Esophagus muscularis mucosa (tissue), 4 donors: ENCODE measurements around the gene DERL2. TPM values are rescaled to one million over a fixed set of nuclear protein-coding genes. Genes with fewer than 3 reads are reported as not detected.
A peak's percentile ranks its signal among the peaks of the same experiment; 100 is the strongest.

ENCODE experiments used
- DNase-seq: peaks from one replicate; pipeline ENCODE4 v3.0.0-alpha.2; 2017; ENCODE audit errors: extremely low spot score
- H3K27ac ChIP-seq, 4 donors: fragments of 200-600 bp; sonication (generic); replicated peaks in 1 of 4; 1 replicate in 3 of 4; 2 replicates in 1 of 4; pipeline ENCODE4 v1.5.1; 2016 to 2019; ENCODE audit warnings: mild to moderate bottlenecking in 1 of 4
- H3K27me3 ChIP-seq, 4 donors: fragments of 200-600 bp; sonication (generic); one replicate each; pipeline versions ENCODE4 v1.5.1 to v1.6.0; 2016 to 2019
- H3K36me3 ChIP-seq, 4 donors: fragments of 200-600 bp; sonication (generic); one replicate each; pipeline ENCODE4 v1.5.1; 2016 to 2019
- H3K4me1 ChIP-seq, 4 donors: fragments of 200-600 bp; sonication (generic); one replicate each; pipeline ENCODE4 v1.5.1; 2016 to 2019
- H3K4me3 ChIP-seq, 4 donors: fragments of 200-600 bp; sonication (generic); 1 replicate in 2 of 4; 2 replicates in 2 of 4; pipeline ENCODE4 v1.5.1; 2016 to 2019; ENCODE audit warnings: mild to moderate bottlenecking in 4 of 4, moderate library complexity in 1 of 4
- H3K9me3 ChIP-seq, 4 donors: fragments of 200-600 bp; sonication (generic); 1 replicate in 3 of 4; 2 replicates in 1 of 4; pipeline ENCODE4 v1.5.1; 2016 to 2019
- EP300 ChIP-seq: sonication (generic); formaldehyde crosslinking; IDR thresholded peaks from one replicate; pipeline ENCODE4 v1.6.1; 2017; ENCODE audit warnings: antibody characterized with exemption
- POLR2A ChIP-seq: fragments of 450-650 bp; IDR thresholded peaks from one replicate; pipeline ENCODE4 v1.6.1; 2017; ENCODE audit warnings: antibody characterized with exemption, moderate library complexity, mild to moderate bottlenecking, low read depth
- POLR2AphosphoS5 ChIP-seq, 2 donors: sonication (generic); formaldehyde crosslinking; IDR thresholded peaks; one replicate each; pipeline ENCODE4 v1.6.1; 2017; ENCODE audit warnings: antibody characterized with exemption in 2 of 2
- WGBS: methylation state at CpG from one replicate; pipeline ENCODE4 v1.1.5; 2018; 5-methylcytosine and 5-hydroxymethylcytosine counted together
- intact Hi-C: fragments of 100-400 bp; cut with DNase I; formaldehyde crosslinking; loops from one replicate; pipeline ENCODE4 v1.15.1; 2023
- total RNA-seq, 4 donors: library from RNA; depleted of rRNA; stranded (reverse); fragments of >200 nt; gene quantifications; one replicate each; pipeline versions ENCODE4 v1.1.0 to v1.2.1, GENCODE V29; 2016
- TF ChIP-seq, protein P1 (sequence below), 3 experiments: fragments of 200-600 bp in 2 of 3; fragments of 450-650 bp in 1 of 3; sonication (generic) in 2 of 3; IDR thresholded peaks; one replicate each; pipeline ENCODE4 v1.5.1; 2017 to 2019; ENCODE audit warnings: antibody characterized with exemption in 3 of 3, mild to moderate bottlenecking in 2 of 3, moderate library complexity in 1 of 3

Gene DERL2
- total RNA-seq, 4 donors from 2014 or later: 17.4 to 32.4 (median 23.3) TPM

- Histone ChIP-seq H3K36me3 (peaks cover 29 to 89% (median 83%) of the 10 kb centered on the region in 4 donors), H3K27me3 (no peaks in the 10 kb centered on the region), H3K9me3 (no peaks in the 10 kb centered on the region), H3K27ac (no peak overlapping the region), H3K4me1 (peaks cover 13 to 35% (median 21%) of the 10 kb centered on the region in 4 donors), H3K4me3 (no peak overlapping the region)
- WGBS: 76% methylated on average over 6 of the region's 6 CpGs
- no peak for DNase-seq
- intact Hi-C loops: no loop called here
- TF ChIP-seq POLR2A (no peak), EP300 (no peak), POLR2AphosphoS5 (IDR thresholded peaks at IDR 0.05) (no peak)
- TF ChIP-seq, protein P1, sequence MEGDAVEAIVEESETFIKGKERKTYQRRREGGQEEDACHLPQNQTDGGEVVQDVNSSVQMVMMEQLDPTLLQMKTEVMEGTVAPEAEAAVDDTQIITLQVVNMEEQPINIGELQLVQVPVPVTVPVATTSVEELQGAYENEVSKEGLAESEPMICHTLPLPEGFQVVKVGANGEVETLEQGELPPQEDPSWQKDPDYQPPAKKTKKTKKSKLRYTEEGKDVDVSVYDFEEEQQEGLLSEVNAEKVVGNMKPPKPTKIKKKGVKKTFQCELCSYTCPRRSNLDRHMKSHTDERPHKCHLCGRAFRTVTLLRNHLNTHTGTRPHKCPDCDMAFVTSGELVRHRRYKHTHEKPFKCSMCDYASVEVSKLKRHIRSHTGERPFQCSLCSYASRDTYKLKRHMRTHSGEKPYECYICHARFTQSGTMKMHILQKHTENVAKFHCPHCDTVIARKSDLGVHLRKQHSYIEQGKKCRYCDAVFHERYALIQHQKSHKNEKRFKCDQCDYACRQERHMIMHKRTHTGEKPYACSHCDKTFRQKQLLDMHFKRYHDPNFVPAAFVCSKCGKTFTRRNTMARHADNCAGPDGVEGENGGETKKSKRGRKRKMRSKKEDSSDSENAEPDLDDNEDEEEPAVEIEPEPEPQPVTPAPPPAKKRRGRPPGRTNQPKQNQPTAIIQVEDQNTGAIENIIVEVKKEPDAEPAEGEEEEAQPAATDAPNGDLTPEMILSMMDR (IDR thresholded peaks at IDR 0.05): no peak
Measured at GRCh38 chr17:5480962-5481361, 5.0 kb downstream of the DERL2 start.

DNA sequence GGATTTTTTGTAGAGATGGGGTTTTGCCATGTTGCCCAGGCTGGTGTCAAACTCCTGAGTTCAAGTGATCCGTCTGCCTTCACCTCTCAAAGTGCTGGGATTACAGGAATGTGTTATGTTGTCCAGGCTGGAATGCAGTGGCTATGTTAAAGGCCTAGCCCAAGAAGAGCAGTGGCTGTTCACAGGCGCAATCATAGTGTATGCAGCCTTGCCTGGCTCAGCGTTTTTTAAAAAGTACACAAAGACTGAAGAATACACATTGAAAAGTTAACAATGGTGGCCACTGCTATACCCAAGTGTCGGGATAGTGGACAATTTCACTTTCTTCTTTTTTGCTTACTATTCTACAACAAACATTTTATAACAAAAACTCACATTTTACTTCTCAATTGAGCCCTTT is 7.0 kb downstream of the DERL2 start:
- H3K9me3 ChIP-seq: no peaks in the 10 kb centered on the region
- no peak overlapping the region for H3K27ac ChIP-seq
- intact Hi-C loops: no loop called here
- H3K27me3 ChIP-seq: no peaks in the 10 kb centered on the region
- TF ChIP-seq EP300: no peak
- TF ChIP-seq, protein P1 (IDR thresholded peaks at IDR 0.05): no peak
- TF ChIP-seq POLR2A: no peak
- no peak for TF ChIP-seq POLR2AphosphoS5 (IDR thresholded peaks at IDR 0.05)
- peaks cover 42 to 99% (median 95%) of the 10 kb centered on the region in 4 donors for H3K36me3 ChIP-seq
- DNase-seq: no peak
- WGBS: 98% methylated on average over 4 of the region's 4 CpGs
- peaks cover 0 to 18% (median 5%) of the 10 kb centered on the region in 4 donors for H3K4me1 ChIP-seq
- no peak overlapping the region for H3K4me3 ChIP-seq

GRCh38 chr17:5473906-5474305 is 12.1 kb downstream of the DERL2 start:
- DNase-seq: no peak
- no peak for TF ChIP-seq EP300
- TF ChIP-seq, protein P1 (IDR thresholded peaks at IDR 0.05): no peak
- no peak for TF ChIP-seq POLR2AphosphoS5 (IDR thresholded peaks at IDR 0.05)
- no peak for TF ChIP-seq POLR2A
- H3K36me3 ChIP-seq: peaks cover 34 to 76% (median 64%) of the 10 kb centered on the region in 4 donors
- no peaks in the 10 kb centered on the region for H3K27me3 ChIP-seq
- peaks cover 5 to 7% (median 6%) of the 10 kb centered on the region in 4 donors for H3K4me1 ChIP-seq
- no peaks in the 10 kb centered on the region for H3K9me3 ChIP-seq
- intact Hi-C loops: no loop called here
- H3K27ac ChIP-seq: no peak overlapping the region
- WGBS: 83% methylated on average over 2 of the region's 2 CpGs
- no peak overlapping the region for H3K4me3 ChIP-seq

- no peaks in the 10 kb centered on the region for H3K9me3 ChIP-seq
- H3K27ac ChIP-seq: no peak overlapping the region
- peaks cover 22 to 62% (median 50%) of the 10 kb centered on the region in 4 donors for H3K36me3 ChIP-seq
- DNase-seq: no peak
- H3K4me1 ChIP-seq: peaks cover 9 to 14% (median 14%) of the 10 kb centered on the region in 4 donors
- TF ChIP-seq EP300: no peak
- TF ChIP-seq, protein P1 (IDR thresholded peaks at IDR 0.05): no peak
- no peak for TF ChIP-seq POLR2AphosphoS5 (IDR thresholded peaks at IDR 0.05)
- TF ChIP-seq POLR2A: no peak
- WGBS: 78% methylated on average over 3 of the region's 3 CpGs
- H3K4me3 ChIP-seq: no peak overlapping the region
- intact Hi-C loops: no loop called here
- H3K27me3 ChIP-seq: no peaks in the 10 kb centered on the region
Measured at GRCh38 chr17:5472511-5472910, 13.5 kb downstream of the DERL2 start.

GRCh38 chr17:5468075-5468473 is 17.9 kb downstream of the DERL2 start:
- intact Hi-C loops: loop anchor here (2.0 kb wide), 1 partner anchor 29 kb away; the partner anchor contains the start of gene C1QBP

More at GRCh38 chr17:5468075-5468473, 17.9 kb downstream of the DERL2 start:
- Histone ChIP-seq H3K36me3 (peaks cover 0 to 23% (median 10%) of the 10 kb centered on the region in 4 donors), H3K27ac (peak overlapping the region; percentile 81 to 89 (median 85)), H3K9me3 (no peaks in the 10 kb centered on the region), H3K4me3 (peak overlapping the region; percentile 84 to 99 (median 95)), H3K27me3 (no peaks in the 10 kb centered on the region), H3K4me1 (peaks cover 19 to 36% (median 27%) of the 10 kb centered on the region in 4 donors)
- TF ChIP-seq, protein P1 (IDR thresholded peaks at IDR 0.05): no peak
- TF ChIP-seq EP300 (no peak), POLR2A (no peak), POLR2AphosphoS5 (IDR thresholded peaks at IDR 0.05) (no peak)
- DNase-seq: no peak
- 0% methylated on average over 17 of the region's 17 CpGs for WGBS
